HG02981 (cell line): ENCODE measurements around the gene SLC30A1.
"Not testable (repeated sequence)": the region's sequence is repeated elsewhere in the genome, so short reads cannot be mapped to it uniquely, and the experiment has no call there.

ENCODE experiments used
- ATAC-seq: cut with Tn5 transposase; IDR thresholded peaks from one replicate; pipeline ENCODE4 v1.9.1; 2021; ENCODE audit warnings: mild to moderate bottlenecking, moderate library complexity; ENCODE audit not compliant: unreplicated experiment

Gene SLC30A1

GRCh38 chr1:211551638-211552460 is 27.1 kb downstream of the SLC30A1 start:
- ATAC-seq = no peak

GRCh38 chr1:211549092-211549711 is 29.8 kb downstream of the SLC30A1 start:
- no peak for ATAC-seq

- no peak for ATAC-seq
These were observed 30.5 kb downstream of the SLC30A1 start for GRCh38 chr1:211548321-211549091.

GRCh38 chr1:211547710-211548109 is 31.3 kb downstream of the SLC30A1 start:
- ATAC-seq = no peak

DNA sequence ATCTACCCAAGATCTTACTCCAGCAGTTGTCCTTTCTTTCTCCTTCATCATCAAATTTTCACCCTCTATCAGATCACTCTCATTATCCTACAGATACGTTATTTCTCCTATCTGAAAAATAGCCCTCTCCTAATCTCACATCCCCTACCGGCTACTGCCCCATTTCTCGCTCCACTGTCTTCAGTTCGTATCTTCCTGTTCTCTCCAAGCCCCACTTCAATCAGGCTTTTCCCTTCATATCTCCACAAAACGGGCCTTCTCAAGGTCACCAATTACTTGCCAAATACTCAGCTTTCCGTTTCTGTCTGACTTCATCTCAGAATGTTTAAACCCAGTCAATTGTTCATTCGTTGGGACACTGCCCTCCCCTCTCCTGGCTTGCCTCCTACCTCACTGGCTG is 32.4 kb downstream of the SLC30A1 start:
- no peak for ATAC-seq

DNA sequence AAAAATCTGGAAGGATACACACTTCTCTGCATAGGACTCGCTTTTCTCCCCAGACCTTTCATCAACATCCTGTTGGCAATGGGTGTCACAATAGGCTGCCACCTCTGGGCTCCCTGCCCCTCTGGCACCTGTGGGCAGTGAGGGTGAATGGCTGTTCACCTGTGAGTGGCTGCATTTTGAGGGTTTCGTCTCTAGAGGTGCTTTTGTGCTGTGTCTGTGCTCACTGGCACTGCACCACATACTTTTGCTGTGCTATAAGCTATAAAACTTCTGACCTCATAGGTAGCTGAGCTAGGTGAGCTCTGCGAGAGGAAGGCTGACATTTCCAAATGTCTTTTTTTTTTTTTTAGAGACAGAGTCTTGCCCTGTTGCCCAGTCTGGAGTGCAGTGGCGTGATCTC is 35.9 kb downstream of the SLC30A1 start:
- no peak for ATAC-seq

DNA sequence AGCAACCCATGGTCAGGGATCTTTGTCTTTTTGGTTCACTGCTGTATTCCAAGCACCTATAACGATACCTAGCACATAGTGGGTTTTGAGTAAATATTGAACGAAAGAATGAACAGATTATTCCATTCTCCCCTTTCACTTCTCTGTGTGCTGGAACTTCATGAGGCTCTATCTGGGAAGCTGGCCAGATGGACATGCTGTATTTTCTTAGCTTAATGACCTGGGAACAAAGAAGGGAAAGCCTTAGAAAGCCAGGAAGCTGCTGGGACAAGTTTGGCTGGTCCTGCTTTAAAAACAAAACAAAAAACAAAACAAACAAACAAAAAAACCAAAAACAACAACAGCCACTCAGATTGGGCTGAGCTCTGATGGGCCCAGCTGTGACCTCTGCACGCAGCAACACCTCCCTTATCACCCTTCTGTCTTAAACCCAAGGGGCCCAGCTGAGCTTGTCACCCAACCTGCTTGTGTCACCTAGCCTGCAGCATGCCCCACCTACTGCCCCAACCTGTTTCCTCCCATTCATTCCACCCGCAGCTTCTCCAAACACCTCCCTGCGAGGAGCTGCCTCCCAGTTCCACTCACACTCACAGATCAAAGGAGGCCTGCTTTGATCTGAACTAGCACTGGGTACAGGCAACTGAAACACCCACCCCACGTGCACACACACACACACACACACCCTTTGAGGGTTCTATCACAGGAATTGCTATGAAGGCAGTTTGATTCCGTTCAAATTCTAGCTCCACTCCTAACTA is 37.1 kb downstream of the SLC30A1 start:
- no peak for ATAC-seq

DNA sequence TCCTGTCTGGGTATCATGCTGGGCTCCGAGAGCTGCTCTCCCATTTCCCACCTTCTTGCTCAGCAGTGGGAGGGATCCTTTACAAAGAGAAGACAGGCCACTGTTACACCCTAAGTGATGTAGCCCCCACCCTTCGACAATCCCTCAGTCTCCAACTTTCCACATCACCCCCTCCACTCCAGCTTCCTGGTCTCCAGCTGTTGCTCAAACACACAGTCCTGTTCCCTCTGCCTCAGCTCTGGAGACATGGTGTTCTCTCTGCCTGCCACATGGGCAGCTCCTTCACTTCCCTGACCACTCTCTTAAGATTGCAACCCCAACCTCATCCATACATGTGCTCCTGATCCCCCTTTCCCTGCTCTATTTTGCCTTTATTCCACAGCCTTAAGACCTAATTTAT is 37.7 kb downstream of the SLC30A1 start:
- no peak for ATAC-seq

DNA sequence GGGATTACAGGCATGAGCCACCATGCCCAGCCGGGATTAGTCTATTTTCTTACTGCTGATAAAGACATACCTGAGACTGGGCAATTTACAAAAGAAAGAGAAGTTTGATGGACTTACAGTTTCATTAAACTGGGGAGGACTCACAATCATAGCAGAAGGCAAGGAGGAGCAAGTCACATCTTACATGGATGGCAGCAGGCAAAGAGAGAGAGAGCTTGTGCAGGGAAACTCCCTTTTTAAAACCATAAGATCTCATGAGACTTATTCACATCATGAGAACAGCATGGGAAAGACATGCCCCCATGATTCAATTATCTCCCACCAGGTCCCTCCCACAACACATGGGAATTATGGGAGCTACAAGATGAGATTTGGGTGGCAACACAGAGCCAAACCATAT is 38.1 kb downstream of the SLC30A1 start:
- ATAC-seq = not testable (repeated sequence)

DNA sequence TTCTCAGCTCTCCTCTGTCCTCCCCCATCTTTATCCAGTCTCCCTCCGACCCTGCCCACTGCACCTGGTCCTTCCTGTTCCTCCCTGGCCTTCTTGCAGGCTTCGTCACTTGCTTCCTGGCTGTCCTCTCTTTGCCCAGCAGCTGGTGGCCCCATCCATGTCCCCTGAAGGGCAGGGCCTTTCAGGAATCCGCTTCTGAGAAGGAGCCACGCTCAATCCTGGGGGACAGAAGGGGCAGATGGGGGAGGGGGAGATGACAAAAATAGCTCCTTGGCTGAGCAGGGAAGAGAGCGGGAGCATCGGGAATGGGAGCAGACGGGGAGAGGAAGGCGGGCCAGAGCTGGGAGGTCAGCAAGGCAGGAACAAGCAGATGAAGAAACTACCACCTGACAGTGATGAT is 40.7 kb downstream of the SLC30A1 start:
- no peak for ATAC-seq

DNA sequence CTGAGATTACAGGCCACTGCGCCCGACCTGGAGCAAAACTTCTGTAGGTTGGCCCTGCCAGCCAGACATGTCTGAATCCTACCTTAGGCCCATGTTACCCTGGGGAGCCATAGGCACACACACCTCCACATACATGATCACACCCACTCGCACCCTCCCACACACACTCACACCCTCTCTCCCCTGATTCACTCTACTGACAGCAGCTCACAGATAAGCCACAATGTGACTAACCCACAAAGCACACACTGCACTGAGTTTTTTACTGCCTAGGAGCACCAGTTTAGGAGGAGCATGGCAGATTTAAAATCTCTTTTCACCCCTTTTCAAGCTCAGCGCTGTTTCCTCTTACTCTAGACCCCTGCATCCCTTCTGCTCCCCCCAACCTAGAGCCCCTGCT is 41.7 kb downstream of the SLC30A1 start:
- ATAC-seq = no peak

- no peak for ATAC-seq
These were observed 42.4 kb downstream of the SLC30A1 start for GRCh38 chr1:211536606-211537005.

GRCh38 chr1:211535346-211535745 is 43.6 kb downstream of the SLC30A1 start:
- ATAC-seq = no peak

GRCh38 chr1:211534545-211535291 is 44.2 kb downstream of the SLC30A1 start:
- ATAC-seq = no peak

GRCh38 chr1:211532088-211532444 is 46.9 kb downstream of the SLC30A1 start:
- ATAC-seq = no peak

GRCh38 chr1:211531194-211532087 is 47.5 kb downstream of the SLC30A1 start:
- ATAC-seq = no peak

DNA sequence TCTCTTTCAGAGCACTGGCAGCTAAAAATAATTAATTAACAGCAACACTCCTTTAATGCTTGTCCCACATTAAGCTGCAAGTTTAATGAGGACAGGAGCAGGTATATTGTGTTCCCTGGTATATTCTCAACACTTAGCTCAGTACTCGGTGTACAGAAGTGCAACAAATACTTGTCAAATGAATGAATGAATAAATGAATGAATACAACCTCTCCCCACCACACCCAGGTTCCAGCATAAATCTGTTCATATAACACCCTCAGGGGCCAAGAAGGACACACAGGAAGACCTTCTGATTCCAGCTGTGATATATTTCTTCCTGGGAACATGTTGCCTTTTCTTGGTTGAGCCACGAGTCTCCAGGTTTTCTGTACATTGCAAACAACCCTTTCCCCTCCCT is 48.9 kb downstream of the SLC30A1 start:
- no peak for ATAC-seq

DNA sequence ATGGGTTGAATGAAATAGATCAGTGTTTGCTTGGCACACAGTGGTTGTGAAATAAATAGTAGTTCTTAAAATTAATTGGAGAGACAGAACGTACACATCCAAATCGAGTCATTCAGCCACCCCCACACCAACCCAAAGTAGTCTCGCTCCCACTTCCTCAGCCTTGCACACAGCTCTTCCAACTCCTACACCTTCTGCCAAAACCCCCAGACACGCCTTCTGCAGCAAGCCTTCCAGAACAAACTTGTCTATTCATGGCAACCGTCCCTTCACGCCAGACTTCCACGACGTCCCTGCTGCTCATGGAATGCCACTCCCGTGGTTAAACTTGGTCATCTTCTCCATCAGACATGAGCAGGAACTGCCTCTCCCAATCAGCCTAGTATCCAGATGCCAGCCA is 49.5 kb downstream of the SLC30A1 start:
- no peak for ATAC-seq

DNA sequence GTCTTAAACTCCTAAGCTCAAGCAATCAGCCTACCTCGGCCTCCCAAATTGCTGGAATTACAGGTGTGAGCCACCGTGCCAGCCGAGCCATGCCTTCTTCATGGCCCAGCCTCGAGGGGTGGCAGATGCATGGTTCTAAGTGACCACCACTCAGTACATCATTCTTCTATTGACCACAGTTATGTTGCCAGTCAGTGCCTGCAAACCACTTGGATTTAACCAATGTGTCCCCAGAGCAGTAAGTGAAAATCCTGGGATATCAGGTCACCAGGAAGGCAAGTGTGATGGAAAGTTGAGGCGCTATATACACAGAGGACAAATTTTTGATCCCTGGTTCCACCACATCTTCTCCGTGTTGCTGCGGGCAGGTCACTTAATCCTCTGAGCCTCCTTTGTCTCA is 50.0 kb downstream of the SLC30A1 start:
- ATAC-seq = no peak
